ENCODE results near the gene GRK4.
"Not testable (repeated sequence)": the region's sequence is repeated elsewhere in the genome, so short reads cannot be mapped to it uniquely, and the experiment has no call there.

Gene GRK4

GRCh38 chr4:2982012-2982411, 18.6 kb downstream of the GRK4 start:
- DNase-seq (ENCODE audit: low spot score) (no peak), ATAC-seq (ENCODE audit: low read depth) (no peak)
- Histone ChIP-seq H3K4me3 (ENCODE audit: severe bottlenecking) (no peak overlapping the region), H3K9me3 (ENCODE audit: severe bottlenecking) (no peaks in the 10 kb centered on the region), H3K4me1 (ENCODE audit: insufficient read depth, poor library complexity, severe bottlenecking) (no peaks in the 10 kb centered on the region), H3K36me3 (ENCODE audit: low read depth) (no peaks in the 10 kb centered on the region), H3K27ac (ENCODE audit: poor library complexity, severe bottlenecking) (no peak overlapping the region), H3K27me3 (ENCODE audit: insufficient read depth, poor library complexity, severe bottlenecking) (no peaks in the 10 kb centered on the region)
- TF ChIP-seq CTCF (IDR thresholded peaks at IDR 0.05; ENCODE audit: poor library complexity, severe bottlenecking), result no peak

GRCh38 chr4:2983715-2984114, 20.3 kb downstream of the GRK4 start:
- H3K4me1 ChIP-seq (ENCODE audit: insufficient read depth, poor library complexity, severe bottlenecking); H3K4me3 ChIP-seq (ENCODE audit: severe bottlenecking); H3K27me3 ChIP-seq (ENCODE audit: insufficient read depth, poor library complexity, severe bottlenecking); H3K9me3 ChIP-seq (ENCODE audit: severe bottlenecking); H3K27ac ChIP-seq (ENCODE audit: poor library complexity, severe bottlenecking); ATAC-seq (ENCODE audit: low read depth); DNase-seq (ENCODE audit: low spot score); H3K36me3 ChIP-seq (ENCODE audit: low read depth): not testable (repeated sequence)

DNA sequence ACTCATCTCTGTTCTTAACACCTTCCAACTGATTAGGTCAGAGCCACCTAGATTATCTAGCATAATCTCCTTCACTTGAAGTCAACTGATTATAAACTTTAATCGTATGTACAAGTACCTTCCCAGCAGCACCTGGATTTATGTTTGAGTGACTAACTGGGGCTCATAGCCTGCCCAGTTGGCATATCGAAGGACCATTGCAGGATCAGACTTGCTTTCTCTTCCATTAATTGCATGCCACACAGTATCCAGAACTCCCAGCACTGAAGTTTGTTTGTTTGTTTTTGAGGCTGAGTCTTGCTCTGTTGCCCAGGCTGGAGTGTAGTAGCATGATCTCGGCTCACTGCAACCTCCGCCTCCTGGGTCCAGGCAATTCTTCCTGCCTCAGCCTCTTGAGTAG, 27.9 kb downstream of the GRK4 start:
- no peaks in the 10 kb centered on the region for H3K36me3 ChIP-seq (ENCODE audit: low read depth)
- no peak for ATAC-seq (ENCODE audit: low read depth)

DNA sequence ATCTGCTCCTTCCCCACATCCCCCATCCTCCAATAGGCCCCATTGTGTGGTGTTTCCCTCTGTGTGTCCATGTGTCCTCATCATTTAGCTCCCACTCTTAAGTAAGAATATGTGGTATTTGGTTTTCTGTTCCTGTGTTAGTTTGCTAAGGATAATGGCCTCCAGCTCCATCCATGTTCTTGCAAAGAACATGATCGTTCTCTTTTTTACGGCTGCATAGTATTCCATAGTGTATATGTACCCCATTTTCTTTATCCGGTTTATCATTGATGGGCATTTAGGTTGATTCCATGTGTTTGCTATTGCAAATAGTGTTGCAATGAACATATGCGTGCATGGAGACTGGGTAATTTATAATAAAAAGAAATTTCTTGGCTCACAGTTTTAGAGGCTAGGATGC, 31.5 kb downstream of the GRK4 start:
- ATAC-seq (ENCODE audit: low read depth), result no peak
- no peaks in the 10 kb centered on the region for H3K27me3 ChIP-seq (ENCODE audit: insufficient read depth, poor library complexity, severe bottlenecking)
- H3K27ac ChIP-seq (ENCODE audit: poor library complexity, severe bottlenecking), result no peak overlapping the region
- no peak for TF ChIP-seq CTCF (IDR thresholded peaks at IDR 0.05; ENCODE audit: poor library complexity, severe bottlenecking)
- no peak for DNase-seq (ENCODE audit: low spot score)
- H3K4me3 ChIP-seq (ENCODE audit: severe bottlenecking), result no peak overlapping the region
- H3K36me3 ChIP-seq (ENCODE audit: low read depth), result no peaks in the 10 kb centered on the region
- no peaks in the 10 kb centered on the region for H3K9me3 ChIP-seq (ENCODE audit: severe bottlenecking)
- no peaks in the 10 kb centered on the region for H3K4me1 ChIP-seq (ENCODE audit: insufficient read depth, poor library complexity, severe bottlenecking)

More for the DNA sequence above, 27.9 kb downstream of the GRK4 start:
- Histone ChIP-seq H3K4me1 (ENCODE audit: insufficient read depth, poor library complexity, severe bottlenecking) (no peaks in the 10 kb centered on the region), H3K27ac (ENCODE audit: poor library complexity, severe bottlenecking) (no peak overlapping the region), H3K27me3 (ENCODE audit: insufficient read depth, poor library complexity, severe bottlenecking) (no peaks in the 10 kb centered on the region), H3K9me3 (ENCODE audit: severe bottlenecking) (no peaks in the 10 kb centered on the region), H3K4me3 (ENCODE audit: severe bottlenecking) (no peak overlapping the region)
- DNase-seq (ENCODE audit: low spot score), result no peak
- TF ChIP-seq CTCF (IDR thresholded peaks at IDR 0.05; ENCODE audit: poor library complexity, severe bottlenecking), result no peak

GRCh38 chr4:2995546-2996265, 32.3 kb downstream of the GRK4 start:
- Histone ChIP-seq H3K27me3 (ENCODE audit: insufficient read depth, poor library complexity, severe bottlenecking) (no peaks in the 10 kb centered on the region), H3K9me3 (ENCODE audit: severe bottlenecking) (no peaks in the 10 kb centered on the region), H3K4me3 (ENCODE audit: severe bottlenecking) (no peak overlapping the region), H3K36me3 (ENCODE audit: low read depth) (no peaks in the 10 kb centered on the region), H3K4me1 (ENCODE audit: insufficient read depth, poor library complexity, severe bottlenecking) (no peaks in the 10 kb centered on the region), H3K27ac (ENCODE audit: poor library complexity, severe bottlenecking) (no peak overlapping the region)
- DNase-seq (ENCODE audit: low spot score) (no peak), ATAC-seq (ENCODE audit: low read depth) (no peak)
- TF ChIP-seq CTCF (IDR thresholded peaks at IDR 0.05; ENCODE audit: poor library complexity, severe bottlenecking), result no peak
